Measurements from ENCODE around the gene GJB6. TPM values are rescaled to one million over a fixed set of nuclear protein-coding genes. Genes with fewer than 3 reads are reported as not detected.

The GJB6 gene
- total and polyA plus RNA-seq, 2 of the 4 experiments (the other 2 are of a cell fraction) = not detected

DNA sequence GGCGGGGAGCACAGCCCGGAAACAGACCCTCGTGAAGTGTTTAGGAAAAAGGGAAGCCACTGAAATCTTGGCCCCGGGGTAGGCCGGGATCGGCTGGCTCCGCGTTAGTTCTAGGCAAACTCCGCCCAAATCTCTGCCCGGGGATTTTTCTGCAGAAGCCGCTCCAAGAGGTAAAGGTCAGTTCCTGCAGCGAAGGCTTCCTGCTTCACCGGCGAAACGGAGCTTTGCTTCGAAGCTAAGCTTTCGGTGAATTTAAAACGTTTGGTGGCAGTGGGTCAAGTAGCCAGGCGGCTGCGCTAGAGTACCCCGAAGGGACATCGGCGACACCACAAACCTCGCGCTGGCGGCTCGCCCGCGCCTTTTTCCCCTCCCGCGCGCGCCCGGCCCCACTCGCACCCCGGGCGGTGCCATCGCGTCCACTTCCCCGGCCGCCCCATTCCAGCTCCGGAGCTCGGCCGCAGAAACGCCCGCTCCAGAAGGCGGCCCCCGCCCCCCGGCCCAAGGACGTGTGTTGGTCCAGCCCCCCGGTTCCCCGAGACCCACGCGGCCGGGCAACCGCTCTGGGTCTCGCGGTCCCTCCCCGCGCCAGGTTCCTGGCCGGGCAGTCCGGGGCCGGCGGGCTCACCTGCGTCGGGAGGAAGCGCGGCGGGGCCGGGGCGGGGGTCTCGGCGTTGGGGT lies 39.8 kb downstream of the GJB6 start:
- 0 out of 2 replicates have a peak, but pooled peaks cover 2% of the 10 kb centered on the region for H3K9me1 ChIP-seq (ENCODE audit: insufficient read depth, low read length)
- peaks cover 2% of the 10 kb centered on the region; the same call in 1 of the 2 replicates for H3K9me3 ChIP-seq (ENCODE audit: control insufficient read depth, insufficient read depth, low read length)
- H2BK20ac ChIP-seq (ENCODE audit: low read depth, low read length) = no peak overlapping the region
- H3K23ac ChIP-seq (ENCODE audit: low read depth, low read length) = no peak overlapping the region
- DNase-seq = no peak
- no peak overlapping the region for H4K8ac ChIP-seq (ENCODE audit: low read depth in 2 of 2, low read length in 2 of 2)
- in situ Hi-C loops (cut with MboI; ENCODE audit: low sequenced_read_pairs) = loop anchor here (25.0 kb wide), 3 partner anchors 520 to 1295 kb away; partner anchors contain the start of gene IL17D
- H3K18ac ChIP-seq (ENCODE audit: low read depth, low read length) = no peak overlapping the region
- no peak for TF ChIP-seq RFX5 (IDR thresholded peaks at IDR 0.05; ENCODE audit: low read depth, low read length)
- TF ChIP-seq ELK1 (IDR thresholded peaks at IDR 0.05; ENCODE audit: borderline replicate concordance, low read depth, low read length) = no peak
- no peak for TF ChIP-seq NFE2L2 (IDR thresholded peaks at IDR 0.05; ENCODE audit: low read depth, low read length)
- TF ChIP-seq POLR2A (IDR thresholded peaks at IDR 0.05; ENCODE audit: low read depth, low read length) = no peak
- TF ChIP-seq CHD1 (IDR thresholded peaks at IDR 0.05; ENCODE audit: low read depth, low read length) = no peak
- TF ChIP-seq USF2 (IDR thresholded peaks at IDR 0.05; ENCODE audit: low read depth, low read length) = no peak
- no peak for TF ChIP-seq MAZ (IDR thresholded peaks at IDR 0.05; ENCODE audit: borderline replicate concordance, low read depth, low read length)
- TF ChIP-seq, protein P1, sequence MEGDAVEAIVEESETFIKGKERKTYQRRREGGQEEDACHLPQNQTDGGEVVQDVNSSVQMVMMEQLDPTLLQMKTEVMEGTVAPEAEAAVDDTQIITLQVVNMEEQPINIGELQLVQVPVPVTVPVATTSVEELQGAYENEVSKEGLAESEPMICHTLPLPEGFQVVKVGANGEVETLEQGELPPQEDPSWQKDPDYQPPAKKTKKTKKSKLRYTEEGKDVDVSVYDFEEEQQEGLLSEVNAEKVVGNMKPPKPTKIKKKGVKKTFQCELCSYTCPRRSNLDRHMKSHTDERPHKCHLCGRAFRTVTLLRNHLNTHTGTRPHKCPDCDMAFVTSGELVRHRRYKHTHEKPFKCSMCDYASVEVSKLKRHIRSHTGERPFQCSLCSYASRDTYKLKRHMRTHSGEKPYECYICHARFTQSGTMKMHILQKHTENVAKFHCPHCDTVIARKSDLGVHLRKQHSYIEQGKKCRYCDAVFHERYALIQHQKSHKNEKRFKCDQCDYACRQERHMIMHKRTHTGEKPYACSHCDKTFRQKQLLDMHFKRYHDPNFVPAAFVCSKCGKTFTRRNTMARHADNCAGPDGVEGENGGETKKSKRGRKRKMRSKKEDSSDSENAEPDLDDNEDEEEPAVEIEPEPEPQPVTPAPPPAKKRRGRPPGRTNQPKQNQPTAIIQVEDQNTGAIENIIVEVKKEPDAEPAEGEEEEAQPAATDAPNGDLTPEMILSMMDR (conservative IDR thresholded peaks at IDR 0.05; ENCODE audit: low read depth, low read length) = no peak
- TF ChIP-seq BHLHE40 (IDR thresholded peaks at IDR 0.05; ENCODE audit: low read depth, low read length) = no peak
- TF ChIP-seq MAFK (IDR thresholded peaks at IDR 0.05; ENCODE audit: low read depth, low read length) = no peak
- no peak for TF ChIP-seq CEBPB (IDR thresholded peaks at IDR 0.05; ENCODE audit: low read depth, low read length)
- no peak for TF ChIP-seq RAD21 (IDR thresholded peaks at IDR 0.05; ENCODE audit: low read length)
- TF ChIP-seq FOS (IDR thresholded peaks at IDR 0.05; ENCODE audit: low read depth, low read length) = no peak
- CTCF ChIA-PET = interaction anchor here (0.6 kb wide), 1 partner anchor 1424 kb away, joined by 3 read pairs; no protein-coding TSS in a partner anchor
- H3K79me1 ChIP-seq (ENCODE audit: low read depth in 1 of 2, low read length in 2 of 2) = no peaks in the 10 kb centered on the region
- H2AK5ac ChIP-seq (ENCODE audit: low read depth, low read length) = peak overlapping the region; percentile 13; the same call in 1 of the 2 replicates
- H3K56ac ChIP-seq (ENCODE audit: extremely low read depth, insufficient read depth, low read length) = no peak overlapping the region
- H3K27ac ChIP-seq (ENCODE audit: insufficient read depth, low read length) = no peak overlapping the region
- H4K91ac ChIP-seq (ENCODE audit: insufficient read depth, low read depth, low read length) = no peak overlapping the region
- peak; percentile 11; the same call in 1 of the 2 replicates for ATAC-seq (ENCODE audit: low read depth)
- H3K4ac ChIP-seq (ENCODE audit: low read depth, low read length) = no peak overlapping the region
- peak overlapping the region; percentile 51 for H2AK9ac ChIP-seq (replicated peaks; ENCODE audit: low read depth, low read length, poor library complexity)
- no peak overlapping the region for H3K9ac ChIP-seq (ENCODE audit: low read depth, low read length)
- no peak overlapping the region for H2BK120ac ChIP-seq (ENCODE audit: low read depth, low read length)
- H2BK15ac ChIP-seq (ENCODE audit: low read depth, low read length) = no peak overlapping the region
- H4K20me1 ChIP-seq (ENCODE audit: insufficient read depth, low read length) = no peaks in the 10 kb centered on the region
- no peak overlapping the region for H2BK5ac ChIP-seq (ENCODE audit: low read depth, low read length, poor library complexity, severe bottlenecking)
- POLR2A ChIA-PET (ENCODE audit: unreplicated experiment) = no interaction called here
- intact Hi-C loops (cut with micrococcal nuclease) = loop anchor here (10.0 kb wide), 1 partner anchor 633 kb away; no protein-coding TSS in a partner anchor
- WGBS, 2 experiments (ENCODE audit: extremely low coverage in 2 of 2, insufficient read length in 1 of 2) = 4% methylated on average over 24 of the region's 73 CpGs; no CpG with 5 or more reads in 1 of the 2 experiments
- no TSS peak for BruUV-seq (replicated peaks)
- peaks cover 6% of the 10 kb centered on the region for H3K4me1 ChIP-seq (ENCODE audit: control insufficient read depth, insufficient read depth, low read length)
- peak overlapping the region; percentile 48 for H3K4me3 ChIP-seq (ENCODE audit: insufficient read depth, low read depth, low read length)
- H2AFZ ChIP-seq (replicated peaks; ENCODE audit: low read length, poor library complexity) = peak overlapping the region; percentile 81
- H3K27me3 ChIP-seq (ENCODE audit: control insufficient read depth, insufficient read depth, low read length) = peaks cover 57% of the 10 kb centered on the region
- dilution Hi-C loops (cut with HindIII; ENCODE audit: low sequenced_read_pairs, unreplicated experiment) = loop anchor here (10.0 to 25.0 kb wide), 2 partner anchors 295 to 653 kb away; no protein-coding TSS in a partner anchor
- H3K4me2 ChIP-seq (ENCODE audit: low read depth, low read length) = peak overlapping the region; percentile 91
- H3K14ac ChIP-seq (replicated peaks; ENCODE audit: low read depth, low read length) = no peak overlapping the region
- no peak overlapping the region for H4K5ac ChIP-seq (ENCODE audit: low read depth, low read length)
- H3K36me3 ChIP-seq (ENCODE audit: control insufficient read depth, insufficient read depth, low read length) = no peaks in the 10 kb centered on the region

Measured in IMR-90 (cell line).